ENCODE results near the gene CERK.

DNA sequence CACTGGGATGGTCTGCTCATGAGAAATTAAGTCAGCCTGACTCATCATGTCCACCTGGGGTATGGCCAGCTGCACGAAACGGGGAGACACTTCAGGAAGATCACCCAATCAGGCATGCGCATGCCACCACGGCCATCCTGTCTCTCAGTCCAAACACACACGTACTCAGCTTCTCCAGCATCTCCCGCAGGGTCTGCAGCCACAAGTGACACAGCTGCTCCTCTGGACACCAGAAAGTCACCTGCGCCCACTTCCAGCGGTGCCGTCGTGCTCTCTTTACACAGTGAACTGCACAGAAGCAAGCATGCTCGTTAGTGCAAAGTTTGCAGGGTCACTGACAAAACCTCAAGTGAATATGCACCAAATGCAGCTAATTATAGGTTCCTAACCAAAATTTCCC lies 18.1 kb downstream of the CERK start:
- TF ChIP-seq CTCF (IDR thresholded peaks at IDR 0.05; ENCODE audit: low read depth, low read length): no peak
- no peak for TF ChIP-seq EZH2phosphoT487 (IDR thresholded peaks at IDR 0.05; ENCODE audit: low read depth)

Data from OCI-LY3 (cell line).